IMR-90 (cell line): ENCODE data around the gene FKRP.

Experiments
- BHLHE40 ChIP-seq: fragments of 150-350 bp; IDR thresholded peaks from 2 replicates; pipeline ENCODE4 v1.6.1; 2016; ENCODE audit warnings: mild to moderate bottlenecking, low read depth, low read length
- CEBPB ChIP-seq: IDR thresholded peaks from 2 replicates; pipeline ENCODE4 v1.6.1; 2012; ENCODE audit warnings: low read depth, low read length, improper control_type of control experiment
- CHD1 ChIP-seq: IDR thresholded peaks from 2 replicates; pipeline ENCODE4 v1.6.1; 2012; ENCODE audit warnings: low read depth, low read length, improper control_type of control experiment
- FOS ChIP-seq: fragments of 150-350 bp; IDR thresholded peaks from 2 replicates; pipeline ENCODE4 v1.6.1; 2016; ENCODE audit warnings: low read depth, low read length
- MAFK ChIP-seq: IDR thresholded peaks from 2 replicates; pipeline ENCODE4 v1.6.1; 2012; ENCODE audit warnings: low read depth, low read length, improper control_type of control experiment
- MAZ ChIP-seq: IDR thresholded peaks from 2 replicates; pipeline ENCODE4 v1.6.1; 2012; ENCODE audit warnings: low read depth, mild to moderate bottlenecking, low read length, improper control_type of control experiment, moderate library complexity, borderline replicate concordance
- POLR2A ChIP-seq: IDR thresholded peaks from 2 replicates; pipeline ENCODE4 v1.6.1; 2012; ENCODE audit warnings: mild to moderate bottlenecking, low read depth, low read length
- RAD21 ChIP-seq: IDR thresholded peaks from 2 replicates; pipeline ENCODE4 v1.6.1; 2012; ENCODE audit warnings: low read length, improper control_type of control experiment
- RFX5 ChIP-seq: IDR thresholded peaks from 2 replicates; pipeline ENCODE4 v1.8.0; 2012; ENCODE audit warnings: low read depth, mild to moderate bottlenecking, low read length, moderate library complexity
- SMC3 ChIP-seq: fragments of 150-350 bp; IDR thresholded peaks from 2 replicates; pipeline ENCODE4 v1.6.1; 2016; ENCODE audit warnings: low read depth, mild to moderate bottlenecking, antibody characterized with exemption, low read length, moderate library complexity
- TF ChIP-seq, protein P1 (sequence below): conservative IDR thresholded peaks from 2 replicates; pipeline ENCODE4 v1.5.1; 2012; ENCODE audit warnings: mild to moderate bottlenecking, low read depth, low read length, improper control_type of control experiment
- TF ChIP-seq, protein P2 (sequence below): fragments of 150-350 bp; IDR thresholded peaks from 2 replicates; pipeline ENCODE4 v1.6.1; 2017; ENCODE audit warnings: mild to moderate bottlenecking, antibody characterized with exemption, low read length, low read depth
- TF ChIP-seq, protein P3 (sequence below): fragments of 150-350 bp; IDR thresholded peaks from 2 replicates; pipeline ENCODE4 v1.6.1; 2016; ENCODE audit warnings: low read depth, mild to moderate bottlenecking, low read length, moderate library complexity, borderline replicate concordance

DNA sequence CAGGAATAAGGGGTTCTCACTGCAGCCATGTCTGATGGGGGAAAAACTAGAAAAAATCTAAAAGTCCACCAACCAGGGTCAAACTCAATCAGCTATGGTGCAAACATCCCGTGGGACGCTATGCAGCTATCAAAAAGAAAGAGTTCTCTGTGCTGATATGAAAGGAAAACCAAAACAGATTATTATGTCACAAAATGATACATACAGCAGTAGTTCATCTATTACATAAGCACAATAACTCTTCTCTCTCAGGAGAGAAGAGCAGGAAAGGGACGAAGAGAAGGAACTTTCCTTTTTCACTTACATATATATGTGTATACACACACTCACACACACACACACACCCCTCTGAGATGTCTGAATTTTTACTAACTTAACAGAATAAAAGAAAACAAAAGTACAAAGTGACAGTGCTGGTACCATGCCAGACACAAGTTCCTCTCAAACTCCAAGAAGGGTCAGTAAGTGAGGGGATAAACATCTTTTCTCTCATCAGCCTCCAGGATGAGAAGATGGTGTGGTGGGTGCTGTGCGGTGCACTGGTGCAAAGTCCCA, 2.9 kb upstream of the FKRP start:
- TF ChIP-seq, protein P1, sequence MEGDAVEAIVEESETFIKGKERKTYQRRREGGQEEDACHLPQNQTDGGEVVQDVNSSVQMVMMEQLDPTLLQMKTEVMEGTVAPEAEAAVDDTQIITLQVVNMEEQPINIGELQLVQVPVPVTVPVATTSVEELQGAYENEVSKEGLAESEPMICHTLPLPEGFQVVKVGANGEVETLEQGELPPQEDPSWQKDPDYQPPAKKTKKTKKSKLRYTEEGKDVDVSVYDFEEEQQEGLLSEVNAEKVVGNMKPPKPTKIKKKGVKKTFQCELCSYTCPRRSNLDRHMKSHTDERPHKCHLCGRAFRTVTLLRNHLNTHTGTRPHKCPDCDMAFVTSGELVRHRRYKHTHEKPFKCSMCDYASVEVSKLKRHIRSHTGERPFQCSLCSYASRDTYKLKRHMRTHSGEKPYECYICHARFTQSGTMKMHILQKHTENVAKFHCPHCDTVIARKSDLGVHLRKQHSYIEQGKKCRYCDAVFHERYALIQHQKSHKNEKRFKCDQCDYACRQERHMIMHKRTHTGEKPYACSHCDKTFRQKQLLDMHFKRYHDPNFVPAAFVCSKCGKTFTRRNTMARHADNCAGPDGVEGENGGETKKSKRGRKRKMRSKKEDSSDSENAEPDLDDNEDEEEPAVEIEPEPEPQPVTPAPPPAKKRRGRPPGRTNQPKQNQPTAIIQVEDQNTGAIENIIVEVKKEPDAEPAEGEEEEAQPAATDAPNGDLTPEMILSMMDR = no peak
- TF ChIP-seq POLR2A = no peak
- TF ChIP-seq MAZ = no peak
- no peak for TF ChIP-seq RAD21
- no peak for TF ChIP-seq SMC3
- TF ChIP-seq FOS = no peak
- TF ChIP-seq, protein P2, sequence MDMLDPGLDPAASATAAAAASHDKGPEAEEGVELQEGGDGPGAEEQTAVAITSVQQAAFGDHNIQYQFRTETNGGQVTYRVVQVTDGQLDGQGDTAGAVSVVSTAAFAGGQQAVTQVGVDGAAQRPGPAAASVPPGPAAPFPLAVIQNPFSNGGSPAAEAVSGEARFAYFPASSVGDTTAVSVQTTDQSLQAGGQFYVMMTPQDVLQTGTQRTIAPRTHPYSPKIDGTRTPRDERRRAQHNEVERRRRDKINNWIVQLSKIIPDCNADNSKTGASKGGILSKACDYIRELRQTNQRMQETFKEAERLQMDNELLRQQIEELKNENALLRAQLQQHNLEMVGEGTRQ = no peak
- TF ChIP-seq RFX5 = no peak
- no peak for TF ChIP-seq MAFK
- no peak for TF ChIP-seq CHD1
- TF ChIP-seq, protein P3, sequence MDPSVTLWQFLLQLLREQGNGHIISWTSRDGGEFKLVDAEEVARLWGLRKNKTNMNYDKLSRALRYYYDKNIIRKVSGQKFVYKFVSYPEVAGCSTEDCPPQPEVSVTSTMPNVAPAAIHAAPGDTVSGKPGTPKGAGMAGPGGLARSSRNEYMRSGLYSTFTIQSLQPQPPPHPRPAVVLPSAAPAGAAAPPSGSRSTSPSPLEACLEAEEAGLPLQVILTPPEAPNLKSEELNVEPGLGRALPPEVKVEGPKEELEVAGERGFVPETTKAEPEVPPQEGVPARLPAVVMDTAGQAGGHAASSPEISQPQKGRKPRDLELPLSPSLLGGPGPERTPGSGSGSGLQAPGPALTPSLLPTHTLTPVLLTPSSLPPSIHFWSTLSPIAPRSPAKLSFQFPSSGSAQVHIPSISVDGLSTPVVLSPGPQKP = no peak
- no peak for TF ChIP-seq BHLHE40
- no peak for TF ChIP-seq CEBPB
